ENCODE data around the gene FBXO8.
"Not testable (repeated sequence)": the region's sequence is repeated elsewhere in the genome, so short reads cannot be mapped to it uniquely, and the experiment has no call there.

FBXO8 gene

DNA sequence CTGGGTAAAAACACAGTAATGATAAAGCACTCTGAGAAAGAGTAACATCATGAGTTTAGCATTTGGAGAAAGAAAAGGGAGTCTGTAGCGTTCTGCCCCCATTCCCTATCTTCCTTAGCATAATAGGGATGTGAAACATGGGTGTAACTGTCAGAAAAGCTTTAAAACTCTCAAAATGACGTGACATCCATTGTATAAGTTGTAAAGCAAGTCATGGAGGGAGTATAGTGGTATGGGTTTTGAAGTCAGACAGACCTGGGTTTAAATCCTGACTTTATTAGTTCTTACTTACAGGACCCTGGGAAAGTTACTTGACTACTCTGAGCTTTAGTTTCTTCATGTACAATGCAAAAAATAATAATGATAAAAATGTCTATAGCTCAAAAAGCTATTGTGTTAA, 17.1 kb downstream of the FBXO8 start:
- Histone ChIP-seq H3K27me3 (ENCODE audit: control insufficient read depth in 2 of 2, insufficient read depth in 2 of 2, low read length in 2 of 2) (no peaks in the 10 kb centered on the region), H3K9ac (ENCODE audit: low read depth in 1 of 2, low read length in 2 of 2) (no peak overlapping the region)

DNA sequence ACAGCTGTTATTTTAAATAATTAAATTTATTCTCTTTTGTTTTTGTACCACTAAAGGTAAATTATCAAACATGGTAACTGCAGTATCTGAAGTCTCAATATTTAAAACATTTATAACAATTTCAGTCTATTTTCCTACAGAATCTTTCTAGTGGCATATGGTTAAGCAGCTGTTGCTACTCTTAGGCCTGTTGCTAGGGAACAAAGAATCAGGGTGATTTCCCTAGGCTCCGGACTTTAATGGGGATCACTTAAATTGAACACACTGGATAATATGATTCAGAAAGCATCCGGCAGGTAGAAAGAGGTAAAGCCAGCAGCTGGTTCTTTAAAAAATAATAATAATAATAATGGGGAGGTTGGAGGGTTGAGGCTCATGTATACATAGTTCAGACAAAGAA, 17.6 kb downstream of the FBXO8 start:
- no peaks in the 10 kb centered on the region for H3K9me3 ChIP-seq (ENCODE audit: control insufficient read depth in 2 of 2, low read length in 2 of 2)
- no peak overlapping the region for H3K27ac ChIP-seq (ENCODE audit: low read depth in 2 of 2, low read length in 2 of 2)
- H3K4me1 ChIP-seq (ENCODE audit: control insufficient read depth in 2 of 2, insufficient read depth in 2 of 2, low read length in 2 of 2) = no peaks in the 10 kb centered on the region
- no peak overlapping the region for H3K9ac ChIP-seq (ENCODE audit: low read depth in 1 of 2, low read length in 2 of 2)
- H3K27me3 ChIP-seq (ENCODE audit: control insufficient read depth in 2 of 2, insufficient read depth in 2 of 2, low read length in 2 of 2) = no peaks in the 10 kb centered on the region
- no peak overlapping the region for H3K4me3 ChIP-seq (ENCODE audit: low read length in 2 of 2)
- peaks cover 0 to 4% of the 10 kb centered on the region in 2 donors for H3K36me3 ChIP-seq (ENCODE audit: control insufficient read depth in 2 of 2, insufficient read depth in 2 of 2, low read length in 2 of 2)

More for the DNA sequence above, 17.1 kb downstream of the FBXO8 start:
- H3K9me3 ChIP-seq (ENCODE audit: control insufficient read depth in 2 of 2, low read length in 2 of 2) = no peaks in the 10 kb centered on the region
- H3K4me3 ChIP-seq (ENCODE audit: low read length in 2 of 2) = no peak overlapping the region
- no peak overlapping the region for H3K27ac ChIP-seq (ENCODE audit: low read depth in 2 of 2, low read length in 2 of 2)
- H3K4me1 ChIP-seq (ENCODE audit: control insufficient read depth in 2 of 2, insufficient read depth in 2 of 2, low read length in 2 of 2) = no peaks in the 10 kb centered on the region
- peaks cover 0 to 4% of the 10 kb centered on the region in 2 donors for H3K36me3 ChIP-seq (ENCODE audit: control insufficient read depth in 2 of 2, insufficient read depth in 2 of 2, low read length in 2 of 2)

DNA sequence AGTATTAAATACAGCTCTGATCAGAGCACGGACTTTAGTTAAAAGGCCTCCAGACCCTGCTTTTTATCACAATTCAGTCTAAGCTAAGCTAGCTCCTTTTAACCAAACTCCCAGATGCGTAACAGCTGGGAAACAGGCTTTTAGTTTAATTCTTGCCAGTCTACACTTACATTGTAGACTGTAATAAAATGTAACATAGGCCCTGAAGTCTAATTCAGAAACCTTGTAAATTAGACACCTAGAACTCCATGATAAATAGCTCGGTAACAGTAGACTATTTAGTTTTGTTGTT, 20.1 kb downstream of the FBXO8 start:
- Histone ChIP-seq H3K4me3 (ENCODE audit: low read length in 2 of 2) (no peak overlapping the region), H3K4me1 (ENCODE audit: control insufficient read depth in 2 of 2, insufficient read depth in 2 of 2, low read length in 2 of 2) (no peaks in the 10 kb centered on the region), H3K9me3 (ENCODE audit: control insufficient read depth in 2 of 2, low read length in 2 of 2) (no peaks in the 10 kb centered on the region), H3K27me3 (ENCODE audit: control insufficient read depth in 2 of 2, insufficient read depth in 2 of 2, low read length in 2 of 2) (no peaks in the 10 kb centered on the region), H3K27ac (ENCODE audit: low read depth in 2 of 2, low read length in 2 of 2) (no peak overlapping the region), H3K36me3 (ENCODE audit: control insufficient read depth in 2 of 2, insufficient read depth in 2 of 2, low read length in 2 of 2) (peaks cover 6 to 9% of the 10 kb centered on the region in 2 donors), H3K9ac (ENCODE audit: low read depth in 1 of 2, low read length in 2 of 2) (no peak overlapping the region)

GRCh38 chr4:174262624-174263444, 20.6 kb downstream of the FBXO8 start:
- H3K4me3 ChIP-seq (ENCODE audit: low read length in 2 of 2) = no peak overlapping the region
- H3K27ac ChIP-seq (ENCODE audit: low read depth in 2 of 2, low read length in 2 of 2) = no peak overlapping the region
- H3K4me1 ChIP-seq (ENCODE audit: control insufficient read depth in 2 of 2, insufficient read depth in 2 of 2, low read length in 2 of 2) = no peaks in the 10 kb centered on the region
- no peaks in the 10 kb centered on the region for H3K27me3 ChIP-seq (ENCODE audit: control insufficient read depth in 2 of 2, insufficient read depth in 2 of 2, low read length in 2 of 2)
- no peak overlapping the region for H3K9ac ChIP-seq (ENCODE audit: low read depth in 1 of 2, low read length in 2 of 2)
- peaks cover 6 to 9% of the 10 kb centered on the region in 2 donors for H3K36me3 ChIP-seq (ENCODE audit: control insufficient read depth in 2 of 2, insufficient read depth in 2 of 2, low read length in 2 of 2)
- H3K9me3 ChIP-seq (ENCODE audit: control insufficient read depth in 2 of 2, low read length in 2 of 2) = no peaks in the 10 kb centered on the region

GRCh38 chr4:174261432-174261831, 22.0 kb downstream of the FBXO8 start:
- not testable (repeated sequence) for H3K9me3 ChIP-seq (ENCODE audit: control insufficient read depth in 2 of 2, low read length in 2 of 2); H3K27me3 ChIP-seq (ENCODE audit: control insufficient read depth in 2 of 2, insufficient read depth in 2 of 2, low read length in 2 of 2); H3K4me1 ChIP-seq (ENCODE audit: control insufficient read depth in 2 of 2, insufficient read depth in 2 of 2, low read length in 2 of 2); H3K4me3 ChIP-seq (ENCODE audit: low read length in 2 of 2); H3K36me3 ChIP-seq (ENCODE audit: control insufficient read depth in 2 of 2, insufficient read depth in 2 of 2, low read length in 2 of 2); H3K9ac ChIP-seq (ENCODE audit: low read depth in 1 of 2, low read length in 2 of 2); H3K27ac ChIP-seq (ENCODE audit: low read depth in 2 of 2, low read length in 2 of 2)

- no peak overlapping the region for H3K4me3 ChIP-seq (ENCODE audit: low read length in 2 of 2)
- H3K9ac ChIP-seq (ENCODE audit: low read depth in 1 of 2, low read length in 2 of 2) = no peak overlapping the region
- peaks cover 9 to 12% of the 10 kb centered on the region in 2 donors for H3K36me3 ChIP-seq (ENCODE audit: control insufficient read depth in 2 of 2, insufficient read depth in 2 of 2, low read length in 2 of 2)
- peaks cover 0 to 3% of the 10 kb centered on the region in 2 donors for H3K4me1 ChIP-seq (ENCODE audit: control insufficient read depth in 2 of 2, insufficient read depth in 2 of 2, low read length in 2 of 2)
- H3K9me3 ChIP-seq (ENCODE audit: control insufficient read depth in 2 of 2, low read length in 2 of 2) = no peaks in the 10 kb centered on the region
- no peaks in the 10 kb centered on the region for H3K27me3 ChIP-seq (ENCODE audit: control insufficient read depth in 2 of 2, insufficient read depth in 2 of 2, low read length in 2 of 2)
- no peak overlapping the region for H3K27ac ChIP-seq (ENCODE audit: low read depth in 2 of 2, low read length in 2 of 2)
Measured at GRCh38 chr4:174260099-174260498, 23.4 kb downstream of the FBXO8 start.

DNA sequence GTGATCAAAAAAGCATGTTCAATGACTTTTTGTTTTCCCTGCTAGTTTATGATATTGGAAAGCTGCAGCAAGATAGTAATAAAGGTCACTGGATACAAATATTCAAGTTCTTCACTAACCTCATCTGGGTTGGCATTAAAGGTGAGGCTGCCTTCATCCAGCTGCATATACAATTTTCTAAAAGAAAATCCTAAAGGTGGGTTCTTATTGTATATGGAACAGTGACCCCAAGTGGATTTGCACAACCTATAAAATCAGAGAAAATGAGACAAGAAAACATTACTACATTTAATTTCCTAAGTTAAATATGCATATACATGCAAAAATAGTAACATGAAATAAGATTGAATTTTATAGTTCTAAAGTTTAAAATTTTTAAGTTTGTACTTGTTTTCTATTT, 23.9 kb downstream of the FBXO8 start:
- Histone ChIP-seq H3K4me1 (ENCODE audit: control insufficient read depth in 2 of 2, insufficient read depth in 2 of 2, low read length in 2 of 2) (peaks cover 0 to 3% of the 10 kb centered on the region in 2 donors), H3K9ac (ENCODE audit: low read depth in 1 of 2, low read length in 2 of 2) (no peak overlapping the region), H3K27me3 (ENCODE audit: control insufficient read depth in 2 of 2, insufficient read depth in 2 of 2, low read length in 2 of 2) (no peaks in the 10 kb centered on the region), H3K36me3 (ENCODE audit: control insufficient read depth in 2 of 2, insufficient read depth in 2 of 2, low read length in 2 of 2) (peaks cover 9 to 12% of the 10 kb centered on the region in 2 donors), H3K27ac (ENCODE audit: low read depth in 2 of 2, low read length in 2 of 2) (no peak overlapping the region), H3K4me3 (ENCODE audit: low read length in 2 of 2) (no peak overlapping the region), H3K9me3 (ENCODE audit: control insufficient read depth in 2 of 2, low read length in 2 of 2) (no peaks in the 10 kb centered on the region)

GRCh38 chr4:174256277-174256713, 27.2 kb downstream of the FBXO8 start:
- H3K4me3 ChIP-seq (ENCODE audit: low read length in 2 of 2) = no peak overlapping the region
- H3K36me3 ChIP-seq (ENCODE audit: control insufficient read depth in 2 of 2, insufficient read depth in 2 of 2, low read length in 2 of 2) = peaks cover 6 to 12% of the 10 kb centered on the region in 2 donors
- no peaks in the 10 kb centered on the region for H3K9me3 ChIP-seq (ENCODE audit: control insufficient read depth in 2 of 2, low read length in 2 of 2)
- H3K4me1 ChIP-seq (ENCODE audit: control insufficient read depth in 2 of 2, insufficient read depth in 2 of 2, low read length in 2 of 2) = peaks cover 0 to 3% of the 10 kb centered on the region in 2 donors
- H3K27ac ChIP-seq (ENCODE audit: low read depth in 2 of 2, low read length in 2 of 2) = no peak overlapping the region
- H3K9ac ChIP-seq (ENCODE audit: low read depth in 1 of 2, low read length in 2 of 2) = no peak overlapping the region
- H3K27me3 ChIP-seq (ENCODE audit: control insufficient read depth in 2 of 2, insufficient read depth in 2 of 2, low read length in 2 of 2) = no peaks in the 10 kb centered on the region

DNA sequence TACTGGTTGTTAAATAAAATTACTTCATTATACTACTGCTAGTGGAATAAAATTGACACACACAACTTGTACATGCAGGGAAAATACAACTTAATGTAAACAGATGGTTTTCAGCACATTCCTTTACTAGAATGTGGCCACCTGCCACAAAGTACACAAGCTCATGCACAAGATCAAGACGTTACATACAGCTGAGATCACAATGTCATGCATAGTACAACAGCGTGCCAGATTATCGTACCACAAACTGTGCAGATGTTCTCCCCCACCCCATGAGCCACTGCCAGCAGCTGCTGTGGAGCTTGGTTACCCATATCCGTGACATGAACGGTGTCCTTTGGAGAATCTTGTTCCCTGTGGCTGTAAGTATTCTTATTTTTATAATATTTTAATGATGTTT, 27.7 kb downstream of the FBXO8 start:
- Histone ChIP-seq H3K4me1 (ENCODE audit: control insufficient read depth in 2 of 2, insufficient read depth in 2 of 2, low read length in 2 of 2) (peaks cover 0 to 3% of the 10 kb centered on the region in 2 donors), H3K9me3 (ENCODE audit: control insufficient read depth in 2 of 2, low read length in 2 of 2) (no peaks in the 10 kb centered on the region), H3K27ac (ENCODE audit: low read depth in 2 of 2, low read length in 2 of 2) (no peak overlapping the region), H3K36me3 (ENCODE audit: control insufficient read depth in 2 of 2, insufficient read depth in 2 of 2, low read length in 2 of 2) (peaks cover 6 to 12% of the 10 kb centered on the region in 2 donors), H3K9ac (ENCODE audit: low read depth in 1 of 2, low read length in 2 of 2) (no peak overlapping the region), H3K4me3 (ENCODE audit: low read length in 2 of 2) (no peak overlapping the region), H3K27me3 (ENCODE audit: control insufficient read depth in 2 of 2, insufficient read depth in 2 of 2, low read length in 2 of 2) (no peaks in the 10 kb centered on the region)

- Histone ChIP-seq H3K27ac (ENCODE audit: low read depth in 2 of 2, low read length in 2 of 2) (no peak overlapping the region), H3K36me3 (ENCODE audit: control insufficient read depth in 2 of 2, insufficient read depth in 2 of 2, low read length in 2 of 2) (peaks cover 6 to 12% of the 10 kb centered on the region in 2 donors), H3K4me1 (ENCODE audit: control insufficient read depth in 2 of 2, insufficient read depth in 2 of 2, low read length in 2 of 2) (peaks cover 0 to 3% of the 10 kb centered on the region in 2 donors), H3K9me3 (ENCODE audit: control insufficient read depth in 2 of 2, low read length in 2 of 2) (no peaks in the 10 kb centered on the region), H3K4me3 (ENCODE audit: low read length in 2 of 2) (no peak overlapping the region), H3K27me3 (ENCODE audit: control insufficient read depth in 2 of 2, insufficient read depth in 2 of 2, low read length in 2 of 2) (no peaks in the 10 kb centered on the region), H3K9ac (ENCODE audit: low read depth in 1 of 2, low read length in 2 of 2) (no peak overlapping the region)
Measured at GRCh38 chr4:174255374-174255773, 28.1 kb downstream of the FBXO8 start.

Measured in mucosa of rectum (tissue), 2 donors.